OCI-LY1 (cell line): ENCODE results near the gene GPR183.

Experiments
- H2AFZ ChIP-seq: fragments of 200-600 bp; sonication (generic), shearing (Covaris generic); 2 replicates; pipeline ENCODE4 v1.6.0; 2014; ENCODE audit warnings: antibody characterized with exemption, mild to moderate bottlenecking, low read length
- H3F3A ChIP-seq: fragments of 200-600 bp; sonication (generic), shearing (Covaris generic); 2 replicates; pipeline ENCODE4 v1.6.0; 2014; ENCODE audit warnings: mild to moderate bottlenecking, antibody characterized with exemption, low read length, moderate library complexity; ENCODE audit not compliant: insufficient read depth
- H3K27ac ChIP-seq: fragments of 200-600 bp; sonication (generic); 2 replicates; pipeline ENCODE4 v1.5.1; 2014; ENCODE audit warnings: low read length, mixed run types, mild to moderate bottlenecking, low read depth; ENCODE audit not compliant: poor library complexity, severe bottlenecking
- H3K27me3 ChIP-seq: fragments of 200-600 bp; sonication (generic); 2 replicates; pipeline ENCODE4 v1.6.0; 2014; ENCODE audit warnings: antibody characterized with exemption, mild to moderate bottlenecking, low read length, moderate library complexity; ENCODE audit not compliant: insufficient read depth
- H3K36me3 ChIP-seq: fragments of 200-600 bp; sonication (generic); 2 replicates; pipeline ENCODE4 v1.6.1; 2014; ENCODE audit warnings: mild to moderate bottlenecking, antibody characterized with exemption, low read length, moderate library complexity, mixed read lengths; ENCODE audit not compliant: insufficient read depth
- H3K4me1 ChIP-seq: fragments of 200-600 bp; sonication (generic); 2 replicates; pipeline ENCODE4 v1.5.1; 2014; ENCODE audit warnings: mild to moderate bottlenecking, low read length, moderate library complexity; ENCODE audit not compliant: insufficient read depth, severe bottlenecking
- H3K4me2 ChIP-seq: fragments of 200-600 bp; sonication (generic), shearing (Covaris generic); 2 replicates; pipeline ENCODE4 v1.6.1; 2014; ENCODE audit warnings: low read length
- H3K4me3 ChIP-seq: fragments of 200-600 bp; sonication (generic); 2 replicates; pipeline ENCODE4 v1.5.1; 2014; ENCODE audit warnings: low read length, low read depth, mild to moderate bottlenecking, mixed read lengths; ENCODE audit not compliant: poor library complexity, severe bottlenecking
- H3K79me2 ChIP-seq: fragments of 200-600 bp; shearing (Covaris generic); 2 replicates; pipeline ENCODE4 v1.6.1; 2016; ENCODE audit warnings: mixed run types, low read length, mixed read lengths; ENCODE audit not compliant: insufficient read depth
- H3K9ac ChIP-seq: fragments of 200-600 bp; sonication (generic), shearing (Covaris generic); 2 replicates; pipeline ENCODE4 v1.6.1; 2014; ENCODE audit warnings: mild to moderate bottlenecking, low read length, mixed read lengths
- H3K9me2 ChIP-seq: fragments of 200-600 bp; sonication (generic), shearing (Covaris generic); 2 replicates; pipeline ENCODE4 v1.6.1; 2014; ENCODE audit warnings: low read depth, mild to moderate bottlenecking, low read length, mixed read lengths
- H3K9me3 ChIP-seq: fragments of 200-600 bp; shearing (Covaris generic); 2 replicates; pipeline ENCODE4 v1.6.1; 2014; ENCODE audit warnings: low read length, mixed read lengths
- H4K20me1 ChIP-seq: fragments of 200-600 bp; sonication (generic), shearing (Covaris generic); 2 replicates; pipeline ENCODE4 v1.6.0; 2016; ENCODE audit warnings: mild to moderate bottlenecking, low read length; ENCODE audit not compliant: insufficient read depth
- CTCF ChIP-seq: fragments of 200-600 bp; sonication (generic), shearing (Covaris generic); IDR thresholded peaks from 2 replicates; pipeline ENCODE4 v1.5.1; 2017; ENCODE audit warnings: mild to moderate bottlenecking, antibody characterized with exemption, low read length, moderate library complexity, mixed read lengths
- EZH2 ChIP-seq: fragments of 200-600 bp; sonication (generic), shearing (Covaris generic); IDR thresholded peaks from 2 replicates; pipeline ENCODE4 v1.8.0; 2017; ENCODE audit warnings: borderline replicate concordance, mixed run types, mild to moderate bottlenecking, antibody characterized with exemption, low read length, moderate library complexity, mixed read lengths

The GPR183 gene

GRCh38 chr13:99299256-99299919 is 7.8 kb downstream of the GPR183 start:
- Histone ChIP-seq H3K9me2 (no peaks in the 10 kb centered on the region), H3K4me2 (peak overlapping the region; percentile 45), H4K20me1 (peaks cover 14% of the 10 kb centered on the region; the same call in 1 of the 2 replicates), H3K27me3 (no peaks in the 10 kb centered on the region), H3K4me3 (peak overlapping the region; percentile 17), H3K4me1 (peaks cover 83% of the 10 kb centered on the region), H3K9ac (peak overlapping the region; percentile 4; the same call in 1 of the 2 replicates), H2AFZ (no peak overlapping the region), H3K79me2 (peaks cover 99% of the 10 kb centered on the region), H3K9me3 (no peaks in the 10 kb centered on the region), H3K36me3 (peaks cover 92% of the 10 kb centered on the region), H3K27ac (peak overlapping the region; percentile 46), H3F3A (peaks cover 28% of the 10 kb centered on the region)
- no peak for TF ChIP-seq EZH2
- TF ChIP-seq CTCF, result no peak

GRCh38 chr13:99298056-99298455 is 9.1 kb downstream of the GPR183 start:
- H3K27me3 ChIP-seq, result no peaks in the 10 kb centered on the region
- peak overlapping the region; percentile 65 for H3K27ac ChIP-seq
- H3K9me2 ChIP-seq, result no peaks in the 10 kb centered on the region
- H3K9ac ChIP-seq, result peak overlapping the region; percentile 1; the same call in 1 of the 2 replicates
- peaks cover 29% of the 10 kb centered on the region for H3F3A ChIP-seq
- H3K9me3 ChIP-seq, result no peaks in the 10 kb centered on the region; the same call in 1 of the 2 replicates
- H3K4me2 ChIP-seq, result peak overlapping the region; percentile 39
- H3K36me3 ChIP-seq, result peaks cover 92% of the 10 kb centered on the region
- peaks cover 85% of the 10 kb centered on the region for H3K79me2 ChIP-seq
- TF ChIP-seq EZH2 (no peak), CTCF (no peak)
- H4K20me1 ChIP-seq, result peaks cover 14% of the 10 kb centered on the region; the same call in 1 of the 2 replicates
- H3K4me3 ChIP-seq, result peak overlapping the region; percentile 4
- H3K4me1 ChIP-seq, result peaks cover 77% of the 10 kb centered on the region
- H2AFZ ChIP-seq, result no peak overlapping the region

- Histone ChIP-seq H3K36me3 (peaks cover 92% of the 10 kb centered on the region), H3K4me3 (no peak overlapping the region)
Observed at GRCh38 chr13:99297331-99297730, 9.9 kb downstream of the GPR183 start.

More at GRCh38 chr13:99297331-99297730, 9.9 kb downstream of the GPR183 start:
- TF ChIP-seq CTCF (no peak), EZH2 (no peak)
- Histone ChIP-seq H3K4me2 (peak overlapping the region; percentile 39), H3K4me1 (peaks cover 71% of the 10 kb centered on the region), H3K9me2 (no peaks in the 10 kb centered on the region), H4K20me1 (peaks cover 16% of the 10 kb centered on the region; the same call in 1 of the 2 replicates), H3K9me3 (no peaks in the 10 kb centered on the region; the same call in 1 of the 2 replicates), H3K79me2 (peaks cover 78% of the 10 kb centered on the region), H2AFZ (no peak overlapping the region), H3K27me3 (no peaks in the 10 kb centered on the region), H3K27ac (peak overlapping the region; percentile 65), H3F3A (peaks cover 34% of the 10 kb centered on the region), H3K9ac (peak overlapping the region; percentile 1; the same call in 1 of the 2 replicates)
